GM06990 (cell line): ENCODE data around the gene SYT17.

ENCODE experiments used
- DNase-seq: peaks from one replicate; pipeline ENCODE4 v3.0.0-alpha.2; 2011; ENCODE audit not compliant: insufficient read length; ENCODE audit errors: extremely low read depth
- H3K27me3 ChIP-seq: replicated peaks from 2 replicates; pipeline ENCODE4 v1.6.0; 2011; ENCODE audit warnings: low read length; ENCODE audit not compliant: control insufficient read depth, insufficient read depth
- H3K36me3 ChIP-seq: 2 replicates; pipeline ENCODE4 v1.5.1; 2011; ENCODE audit warnings: low read length; ENCODE audit not compliant: control insufficient read depth, insufficient read depth
- H3K4me3 ChIP-seq: replicated peaks from 2 replicates; pipeline ENCODE4 v1.5.1; 2011; ENCODE audit warnings: low read depth, mild to moderate bottlenecking, control low read depth, low read length
- TF ChIP-seq, protein P1 (sequence below): IDR thresholded peaks from 2 replicates; pipeline ENCODE4 v1.5.1; 2011; ENCODE audit warnings: low read length, control low read depth, mild to moderate bottlenecking, inconsistent platforms; ENCODE audit not compliant: insufficient read depth, poor library complexity, severe bottlenecking

Gene SYT17

GRCh38 chr16:19223235-19224170 is 55.5 kb downstream of the SYT17 start:
- no peaks in the 10 kb centered on the region for H3K36me3 ChIP-seq
- H3K4me3 ChIP-seq, result no peak overlapping the region
- DNase-seq, result no peak
- H3K27me3 ChIP-seq, result no peaks in the 10 kb centered on the region
- TF ChIP-seq, protein P1, sequence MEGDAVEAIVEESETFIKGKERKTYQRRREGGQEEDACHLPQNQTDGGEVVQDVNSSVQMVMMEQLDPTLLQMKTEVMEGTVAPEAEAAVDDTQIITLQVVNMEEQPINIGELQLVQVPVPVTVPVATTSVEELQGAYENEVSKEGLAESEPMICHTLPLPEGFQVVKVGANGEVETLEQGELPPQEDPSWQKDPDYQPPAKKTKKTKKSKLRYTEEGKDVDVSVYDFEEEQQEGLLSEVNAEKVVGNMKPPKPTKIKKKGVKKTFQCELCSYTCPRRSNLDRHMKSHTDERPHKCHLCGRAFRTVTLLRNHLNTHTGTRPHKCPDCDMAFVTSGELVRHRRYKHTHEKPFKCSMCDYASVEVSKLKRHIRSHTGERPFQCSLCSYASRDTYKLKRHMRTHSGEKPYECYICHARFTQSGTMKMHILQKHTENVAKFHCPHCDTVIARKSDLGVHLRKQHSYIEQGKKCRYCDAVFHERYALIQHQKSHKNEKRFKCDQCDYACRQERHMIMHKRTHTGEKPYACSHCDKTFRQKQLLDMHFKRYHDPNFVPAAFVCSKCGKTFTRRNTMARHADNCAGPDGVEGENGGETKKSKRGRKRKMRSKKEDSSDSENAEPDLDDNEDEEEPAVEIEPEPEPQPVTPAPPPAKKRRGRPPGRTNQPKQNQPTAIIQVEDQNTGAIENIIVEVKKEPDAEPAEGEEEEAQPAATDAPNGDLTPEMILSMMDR, result peak; percentile 67

- DNase-seq, result no peak
These were observed 57.6 kb downstream of the SYT17 start for GRCh38 chr16:19225651-19226050.

GRCh38 chr16:19227643-19228042 is 59.6 kb downstream of the SYT17 start:
- Histone ChIP-seq H3K4me3 (no peak overlapping the region), H3K36me3 (no peaks in the 10 kb centered on the region), H3K27me3 (no peaks in the 10 kb centered on the region)
- no peak for DNase-seq
- TF ChIP-seq, protein P1, result no peak

More at GRCh38 chr16:19225651-19226050, 57.6 kb downstream of the SYT17 start:
- TF ChIP-seq, protein P1, result no peak
- Histone ChIP-seq H3K36me3 (no peaks in the 10 kb centered on the region), H3K4me3 (no peak overlapping the region), H3K27me3 (no peaks in the 10 kb centered on the region)

DNA sequence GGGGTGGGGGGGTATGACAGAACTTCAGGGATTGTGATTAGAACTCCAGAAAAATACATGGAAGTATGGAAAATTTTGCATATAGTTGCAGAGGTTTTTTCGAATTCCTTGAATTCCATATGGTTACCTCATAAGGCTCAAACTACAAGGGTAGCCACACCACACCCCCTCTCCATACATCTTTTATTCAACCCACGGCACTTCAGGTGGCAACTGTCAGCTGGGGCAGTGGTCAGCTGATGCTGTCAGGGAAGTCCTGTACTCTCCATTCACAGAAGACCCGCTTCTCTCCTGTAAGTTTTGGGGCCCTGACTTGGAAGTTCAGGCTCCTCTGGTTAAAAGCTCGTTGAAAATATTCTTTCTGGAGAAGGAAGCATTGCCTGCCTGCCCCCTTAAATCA is 60.0 kb downstream of the SYT17 start:
- no peak for DNase-seq
- Histone ChIP-seq H3K27me3 (no peaks in the 10 kb centered on the region), H3K4me3 (no peak overlapping the region), H3K36me3 (no peaks in the 10 kb centered on the region)
- TF ChIP-seq, protein P1, result no peak

- no peaks in the 10 kb centered on the region for H3K36me3 ChIP-seq
- no peak for DNase-seq
- H3K27me3 ChIP-seq, result no peaks in the 10 kb centered on the region
- no peak overlapping the region for H3K4me3 ChIP-seq
- TF ChIP-seq, protein P1, result no peak
These were observed 60.5 kb downstream of the SYT17 start for GRCh38 chr16:19228575-19228974.
